Activated T-helper 1 cell treated with Interleukin-2 at 50 U/mL for 16 hours (primary cell): ENCODE data around the gene SLC25A27.

ENCODE experiments used
- DNase-seq: peaks from one replicate; pipeline ENCODE4 v3.0.0-alpha.2; 2020; ENCODE audit warnings: low read depth

The SLC25A27 gene

GRCh38 chr6:46651816-46652215 lies 959 bp upstream of the SLC25A27 start:
- no peak for DNase-seq

DNA sequence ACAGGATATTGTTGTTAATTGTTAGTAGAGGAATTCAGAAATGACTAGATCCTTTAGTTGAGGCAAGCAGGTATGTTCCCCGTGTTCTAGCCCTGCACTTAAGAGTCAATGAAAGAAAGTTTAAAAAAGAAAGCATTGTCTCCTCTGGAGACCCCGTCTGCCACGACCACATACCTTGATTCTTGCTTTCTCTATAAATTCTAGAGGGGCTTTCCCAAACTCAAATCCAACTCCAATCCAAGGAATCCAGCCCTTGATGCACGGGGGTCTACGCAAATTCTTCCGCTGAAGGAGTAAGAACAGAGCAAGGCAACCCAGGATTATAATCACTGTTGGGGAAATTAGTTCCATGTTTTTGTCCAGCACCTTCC lies 558 bp upstream of the SLC25A27 start:
- no peak for DNase-seq

DNA sequence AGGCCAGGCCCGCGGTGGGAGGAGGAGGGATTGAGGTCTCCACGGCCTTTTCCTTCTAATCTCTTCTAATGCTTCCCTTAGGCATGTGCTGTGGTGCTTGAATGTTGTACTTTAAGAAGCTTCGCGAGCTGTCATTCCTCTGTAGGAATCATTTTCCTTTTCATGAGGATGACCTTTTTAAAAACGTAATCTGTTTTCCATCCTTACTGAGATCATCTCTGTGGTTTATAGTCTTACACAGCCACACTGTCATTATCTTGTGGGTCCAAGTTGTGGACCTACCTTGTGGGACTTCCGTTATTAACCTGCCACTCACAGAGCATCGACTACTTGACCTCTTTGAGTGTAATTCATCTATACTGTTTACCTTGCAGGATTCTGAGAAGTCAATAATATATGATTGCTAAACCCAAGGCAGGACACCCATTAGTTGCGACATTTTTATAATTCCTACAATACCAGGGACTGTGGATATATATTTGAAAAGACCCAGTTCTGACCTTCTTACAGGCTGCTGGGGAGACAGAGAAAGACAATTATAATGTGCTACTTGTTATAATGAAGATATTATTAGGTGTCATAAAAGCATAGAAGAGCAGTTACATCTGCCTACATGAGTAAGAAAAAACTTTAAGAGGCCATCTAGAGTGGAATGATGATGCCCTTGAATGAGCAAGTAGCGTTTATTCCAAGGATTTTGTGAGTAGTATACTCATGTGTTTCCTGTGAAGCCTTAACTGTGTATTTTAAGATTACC lies 842 bp downstream of the SLC25A27 start:
- no peak for DNase-seq

- no peak for DNase-seq
Measured at GRCh38 chr6:46655803-46656202, 3.0 kb downstream of the SLC25A27 start.

DNA sequence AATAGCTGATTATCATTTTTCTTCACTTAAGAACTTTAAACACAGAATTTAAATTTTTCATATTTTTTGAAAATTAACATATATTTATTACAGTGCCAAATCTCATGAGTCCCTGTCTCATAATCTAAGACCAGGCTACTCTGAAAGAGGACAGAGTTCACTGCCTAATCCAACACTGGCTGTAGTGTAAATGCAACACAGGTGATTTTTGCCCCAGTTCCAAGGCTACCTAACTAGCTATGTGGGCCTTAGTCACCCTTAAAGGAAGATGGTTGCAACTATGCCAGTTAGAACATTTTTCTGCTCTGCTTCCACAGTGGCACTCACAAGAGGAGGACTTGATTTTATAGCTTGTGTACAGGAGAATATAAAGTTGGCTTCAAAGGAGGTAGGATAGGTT lies 4.9 kb downstream of the SLC25A27 start:
- no peak for DNase-seq

GRCh38 chr6:46661483-46661882 lies 8.7 kb downstream of the SLC25A27 start:
- DNase-seq = no peak

DNA sequence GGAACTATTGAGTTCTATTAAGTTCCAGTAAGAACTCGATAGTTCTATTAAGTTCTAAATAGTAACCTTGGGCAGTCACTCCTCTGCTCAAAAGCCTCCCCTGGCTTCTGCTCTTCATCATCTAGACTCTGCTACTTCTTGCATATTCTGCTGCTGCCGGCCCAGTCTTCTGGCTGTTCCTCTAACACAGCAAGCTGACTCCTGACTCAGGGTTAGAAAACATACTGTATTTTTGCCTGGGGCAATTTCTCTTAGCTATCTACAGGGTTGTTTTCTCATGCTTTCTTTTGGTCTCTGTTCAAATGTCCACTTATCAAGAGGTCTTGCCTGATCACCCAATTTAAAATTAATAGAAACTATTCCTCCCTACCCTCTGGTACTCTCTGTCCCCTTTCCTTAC lies 14.6 kb downstream of the SLC25A27 start:
- no peak for DNase-seq

DNA sequence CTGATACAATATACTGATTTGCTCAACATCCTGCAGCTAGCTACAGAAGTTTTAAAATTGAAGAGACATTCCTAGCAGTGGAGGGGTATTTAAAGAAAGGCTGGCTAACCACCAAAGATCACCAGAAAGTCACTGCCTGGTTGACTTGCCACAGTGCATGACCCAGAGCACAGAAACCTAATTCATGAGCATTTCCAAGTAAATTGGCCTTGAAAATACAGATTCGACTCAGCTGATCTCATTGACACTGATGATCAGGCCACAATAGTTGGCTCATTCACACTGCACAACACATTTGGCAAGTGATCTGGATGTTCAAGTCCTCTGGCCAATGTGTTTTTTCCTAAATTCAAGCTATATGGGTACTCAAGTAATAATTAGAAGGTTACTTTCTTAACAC lies 21.6 kb downstream of the SLC25A27 start:
- no peak for DNase-seq

DNA sequence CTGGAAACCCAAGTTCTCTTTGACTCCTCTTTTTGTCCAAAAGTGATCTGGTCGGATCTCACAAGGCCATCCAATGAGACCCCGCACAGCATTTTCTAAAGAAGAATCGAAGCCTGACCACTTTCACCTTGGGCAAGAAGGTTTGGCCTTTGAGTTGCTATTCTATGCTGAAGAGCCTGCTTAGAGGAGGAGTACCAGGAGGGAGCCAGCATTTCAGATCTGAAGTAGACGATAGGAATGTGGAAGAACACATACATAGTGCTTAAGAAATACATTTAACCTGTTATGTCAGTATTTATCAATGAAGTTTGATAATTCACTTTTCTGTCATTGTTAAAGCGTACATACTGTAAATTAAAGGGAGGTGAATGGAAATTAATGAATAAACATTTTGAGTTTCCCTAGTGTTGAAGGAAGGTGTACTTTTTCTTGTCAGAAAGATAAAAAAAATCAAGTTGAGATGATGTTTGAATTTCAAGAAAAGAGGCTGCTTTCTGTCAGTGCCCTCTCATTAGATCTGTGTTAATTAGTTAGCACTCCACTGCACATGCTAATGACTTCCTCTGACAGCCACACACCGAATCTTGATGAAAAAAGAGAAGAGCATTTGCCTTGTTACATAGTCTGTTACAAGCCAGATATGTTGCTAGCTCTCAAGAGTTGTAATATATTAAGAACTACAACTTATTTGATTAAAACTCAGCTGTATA lies 24.0 kb downstream of the SLC25A27 start:
- DNase-seq = no peak

DNA sequence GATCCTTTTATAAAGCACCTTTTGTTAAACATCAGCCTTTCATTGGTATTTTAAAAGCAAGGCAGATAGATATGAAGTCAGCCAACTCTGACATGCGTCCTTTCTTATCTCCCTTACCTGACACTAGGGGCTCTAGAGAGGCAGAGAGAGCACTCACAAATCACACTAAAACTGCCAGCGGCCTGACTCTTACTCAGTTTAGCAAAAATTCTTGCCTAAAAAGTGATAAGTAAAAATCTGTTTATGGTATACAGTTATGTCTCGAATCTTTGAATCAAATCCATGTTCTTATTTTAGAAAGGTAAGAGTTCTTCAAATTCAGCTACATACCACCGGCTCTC lies 24.5 kb downstream of the SLC25A27 start:
- no peak for DNase-seq

DNA sequence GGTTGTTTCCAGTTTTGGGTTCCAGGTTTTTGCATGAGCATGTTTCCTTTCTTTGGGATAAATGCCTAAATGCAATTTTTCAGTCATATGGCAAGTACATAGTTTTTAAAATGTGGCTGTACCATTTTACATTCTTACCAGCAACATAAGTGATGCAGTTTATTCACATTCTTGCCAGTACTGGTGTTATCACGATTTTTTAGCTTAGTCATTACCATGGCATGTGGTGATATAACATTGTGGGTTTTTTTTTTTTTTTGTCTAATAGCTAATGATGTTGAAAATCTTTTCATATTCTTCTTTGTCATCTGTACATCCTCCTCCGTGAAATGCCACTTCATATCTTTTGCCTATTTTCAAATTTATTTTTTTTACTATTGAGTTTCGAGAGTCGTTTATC lies 32.0 kb downstream of the SLC25A27 start:
- no peak for DNase-seq

GRCh38 chr6:46687619-46688097 lies 34.9 kb downstream of the SLC25A27 start, which contains the start of gene TDRD6:
Gene TDRD6 (plus strand): TSS chr6:46687885. CDS start chr6:46688129, 244 bp downstream.
- no peak for DNase-seq

GRCh38 chr6:46688117-46688965 lies 35.6 kb downstream of the SLC25A27 start:
- no peak for DNase-seq

- no peak for DNase-seq
Measured at GRCh38 chr6:46688966-46689335, 36.2 kb downstream of the SLC25A27 start.

- no peak for DNase-seq
Measured at GRCh38 chr6:46689657-46690056, 36.9 kb downstream of the SLC25A27 start.

DNA sequence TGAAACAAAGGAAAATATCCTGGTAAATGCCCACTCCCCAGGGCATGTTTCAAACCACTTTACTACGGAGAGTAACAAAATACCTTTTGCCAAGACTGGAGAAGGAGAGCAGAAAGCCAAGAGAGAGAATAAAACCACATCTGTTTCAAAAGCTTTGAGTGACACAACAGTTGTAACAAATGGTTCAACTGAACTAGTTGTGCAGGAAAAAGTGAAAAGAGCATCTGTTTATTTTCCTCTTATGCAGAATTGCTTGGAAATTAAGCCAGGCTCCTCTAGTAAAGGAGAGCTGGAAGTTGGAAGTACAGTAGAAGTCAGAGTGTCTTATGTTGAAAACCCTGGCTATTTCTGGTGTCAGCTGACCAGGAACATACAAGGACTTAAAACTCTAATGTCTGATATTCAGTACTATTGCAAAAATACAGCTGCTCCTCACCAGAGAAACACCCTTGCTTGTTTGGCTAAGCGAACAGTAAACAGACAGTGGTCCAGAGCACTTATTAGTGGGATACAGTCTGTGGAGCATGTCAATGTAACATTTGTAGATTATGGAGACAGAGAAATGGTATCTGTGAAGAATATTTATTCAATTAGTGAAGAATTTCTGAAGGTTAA lies 37.5 kb downstream of the SLC25A27 start:
- DNase-seq = no peak

GRCh38 chr6:46690911-46691451 lies 38.2 kb downstream of the SLC25A27 start:
- DNase-seq = no peak

DNA sequence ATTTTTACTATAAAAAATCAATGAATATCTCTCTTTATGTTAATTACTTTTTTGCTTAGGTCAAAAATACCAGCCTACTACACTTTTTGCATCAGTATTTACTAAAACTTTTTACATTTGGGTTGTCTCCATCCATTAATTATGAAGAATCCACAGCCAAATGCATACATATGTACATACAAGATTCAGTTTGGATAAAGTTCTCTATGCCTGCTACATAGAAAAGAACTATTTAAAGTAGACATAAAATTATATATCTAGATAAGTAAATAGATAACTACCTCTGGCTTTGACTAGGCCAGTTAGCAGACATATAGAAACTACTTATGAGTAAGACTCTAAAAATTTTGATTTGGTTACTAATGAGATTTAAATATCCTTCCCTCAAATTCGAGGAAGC lies 47.2 kb downstream of the SLC25A27 start:
- DNase-seq = no peak

- DNase-seq = no peak
Measured at GRCh38 chr6:46704562-46704961, 51.8 kb downstream of the SLC25A27 start.

DNA sequence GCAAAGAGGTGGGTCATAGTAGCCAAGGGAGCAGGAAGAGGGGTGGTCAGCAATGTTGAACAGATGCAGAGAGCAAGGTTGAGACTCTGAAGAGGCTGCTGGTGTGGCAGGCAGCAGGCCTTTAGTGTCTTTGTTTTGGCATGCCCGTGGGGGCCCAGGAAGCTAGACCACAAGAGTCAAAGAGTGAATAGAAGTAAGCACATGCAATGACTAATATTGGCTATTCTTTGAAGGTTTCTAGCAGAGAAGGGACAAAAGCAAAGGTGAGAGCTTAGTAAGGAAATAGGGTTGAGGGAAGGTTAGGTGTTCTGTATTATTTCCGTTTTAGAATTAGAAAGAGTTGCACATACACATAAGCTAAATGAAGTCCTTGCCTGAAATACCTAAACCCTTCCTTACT lies 53.7 kb downstream of the SLC25A27 start:
- DNase-seq = no peak

- DNase-seq = no peak
Measured at GRCh38 chr6:46711491-46711890, 58.7 kb downstream of the SLC25A27 start.

DNA sequence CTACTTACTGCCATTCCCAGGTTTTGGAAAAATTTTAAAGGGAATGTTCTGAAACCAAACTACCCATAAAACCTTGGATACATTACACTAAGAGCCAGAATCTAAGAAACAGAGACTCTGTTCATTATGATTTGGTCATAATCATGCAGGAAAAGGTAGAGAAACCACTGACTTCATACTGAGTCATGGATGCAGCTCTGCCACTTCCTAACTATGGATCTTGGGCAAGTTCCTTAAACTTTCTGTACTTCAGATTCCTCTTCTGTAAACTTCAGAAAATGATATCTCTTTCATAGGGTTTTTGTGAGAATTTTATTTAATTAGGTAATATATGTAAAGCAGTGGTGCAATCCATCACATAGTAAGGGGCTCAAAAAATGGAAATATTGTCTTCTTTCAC lies 62.4 kb downstream of the SLC25A27 start:
- DNase-seq = no peak
